Measurements from ENCODE around the gene SMOC2. TPM values are rescaled to one million over a fixed set of nuclear protein-coding genes. Genes with fewer than 3 reads are reported as not detected.

Gene SMOC2
- polyA plus RNA-seq, 1 donor from 2014 or later: 0.50 TPM

GRCh38 chr6:168418711-168419121 is 22.3 kb upstream of the SMOC2 start:
- Histone ChIP-seq H3K9ac (ENCODE audit: low read length) (no peak overlapping the region), H3K36me3 (ENCODE audit: insufficient read depth, low read length) (no peaks in the 10 kb centered on the region), H3K4me2 (ENCODE audit: low read length) (no peak overlapping the region), H3K27me3 (ENCODE audit: insufficient read depth, low read depth, low read length) (no peaks in the 10 kb centered on the region), H3K79me2 (replicated peaks; ENCODE audit: insufficient read depth, low read length) (no peaks in the 10 kb centered on the region), H3K4me3 (ENCODE audit: low read length) (no peak overlapping the region), H4K20me1 (ENCODE audit: insufficient read depth) (no peaks in the 10 kb centered on the region), H3K27ac (ENCODE audit: low read length) (no peak overlapping the region), H3K9me3 (ENCODE audit: low read length) (no peaks in the 10 kb centered on the region), H3K9me2 (ENCODE audit: insufficient read depth, low read length) (no peaks in the 10 kb centered on the region), H2AFZ (ENCODE audit: low read depth, low read length) (no peak overlapping the region), H3F3A (ENCODE audit: insufficient read depth, low read length, poor library complexity, severe bottlenecking) (no peaks in the 10 kb centered on the region)
- no peak for TF ChIP-seq EZH2 (IDR thresholded peaks at IDR 0.05; ENCODE audit: borderline replicate concordance, insufficient read depth, low read length, poor library complexity, severe bottlenecking)

- Histone ChIP-seq H4K20me1 (ENCODE audit: insufficient read depth) (no peaks in the 10 kb centered on the region), H3F3A (ENCODE audit: insufficient read depth, low read length, poor library complexity, severe bottlenecking) (no peaks in the 10 kb centered on the region), H3K27me3 (ENCODE audit: insufficient read depth, low read depth, low read length) (no peaks in the 10 kb centered on the region), H3K9ac (ENCODE audit: low read length) (no peak overlapping the region), H3K9me2 (ENCODE audit: insufficient read depth, low read length) (no peaks in the 10 kb centered on the region), H3K4me2 (ENCODE audit: low read length) (no peak overlapping the region), H3K4me3 (ENCODE audit: low read length) (no peak overlapping the region), H3K36me3 (ENCODE audit: insufficient read depth, low read length) (no peaks in the 10 kb centered on the region), H3K9me3 (ENCODE audit: low read length) (no peaks in the 10 kb centered on the region), H2AFZ (ENCODE audit: low read depth, low read length) (no peak overlapping the region), H3K79me2 (replicated peaks; ENCODE audit: insufficient read depth, low read length) (no peaks in the 10 kb centered on the region), H3K27ac (ENCODE audit: low read length) (no peak overlapping the region)
- TF ChIP-seq EZH2 (IDR thresholded peaks at IDR 0.05; ENCODE audit: borderline replicate concordance, insufficient read depth, low read length, poor library complexity, severe bottlenecking) (no peak), TAF1 (IDR thresholded peaks at IDR 0.05; ENCODE audit: low read depth) (no peak), SMC3 (conservative IDR thresholded peaks at IDR 0.05; ENCODE audit: poor library complexity) (no peak), MXI1 (conservative IDR thresholded peaks at IDR 0.05; ENCODE audit: poor library complexity, severe bottlenecking) (no peak), REST (IDR thresholded peaks at IDR 0.05; ENCODE audit: borderline replicate concordance) (no peak)
Observed at GRCh38 chr6:168419569-168419968, 21.4 kb upstream of the SMOC2 start.

DNA sequence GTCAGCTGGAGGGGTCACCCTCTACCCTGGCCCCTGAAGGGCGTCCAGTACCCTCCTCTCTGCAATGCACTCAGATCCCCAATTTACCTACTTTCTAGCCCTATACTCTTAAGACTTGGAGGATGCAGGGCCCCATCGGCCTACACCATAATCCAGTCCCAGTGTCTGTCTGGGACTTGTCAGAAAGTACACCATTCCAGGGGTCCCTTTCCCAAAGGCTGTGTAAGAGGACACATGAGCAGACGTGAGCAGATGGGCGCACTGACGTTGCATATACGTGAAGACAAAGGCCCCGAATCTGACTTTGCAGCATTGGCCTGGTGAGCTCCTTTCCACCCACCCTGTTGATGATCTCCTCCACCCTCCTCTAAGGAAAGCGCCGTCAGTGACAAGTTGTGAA is 20.9 kb upstream of the SMOC2 start:
- H3K4me2 ChIP-seq (ENCODE audit: low read length): no peak overlapping the region
- no peaks in the 10 kb centered on the region for H3K9me3 ChIP-seq (ENCODE audit: low read length)

More for the DNA sequence above, 20.9 kb upstream of the SMOC2 start:
- Histone ChIP-seq H3K27ac (ENCODE audit: low read length) (no peak overlapping the region), H3K4me3 (ENCODE audit: low read length) (no peak overlapping the region), H2AFZ (ENCODE audit: low read depth, low read length) (no peak overlapping the region), H3K36me3 (ENCODE audit: insufficient read depth, low read length) (no peaks in the 10 kb centered on the region), H3K79me2 (replicated peaks; ENCODE audit: insufficient read depth, low read length) (no peaks in the 10 kb centered on the region), H3K9ac (ENCODE audit: low read length) (no peak overlapping the region), H3F3A (ENCODE audit: insufficient read depth, low read length, poor library complexity, severe bottlenecking) (no peaks in the 10 kb centered on the region), H3K9me2 (ENCODE audit: insufficient read depth, low read length) (no peaks in the 10 kb centered on the region), H4K20me1 (ENCODE audit: insufficient read depth) (no peaks in the 10 kb centered on the region), H3K27me3 (ENCODE audit: insufficient read depth, low read depth, low read length) (no peaks in the 10 kb centered on the region)
- TF ChIP-seq RAD21 (conservative IDR thresholded peaks at IDR 0.05) (no peak), REST (IDR thresholded peaks at IDR 0.05; ENCODE audit: borderline replicate concordance) (no peak), EP300 (conservative IDR thresholded peaks at IDR 0.05; ENCODE audit: poor library complexity, severe bottlenecking) (no peak), POLR2AphosphoS5 (IDR thresholded peaks at IDR 0.05) (no peak), CTCF (IDR thresholded peaks at IDR 0.05; ENCODE audit: poor library complexity, severe bottlenecking) (no peak)
